Measurements from ENCODE around the gene IL4.

Gene IL4

GRCh38 chr5:132648355-132648754 is 25.4 kb upstream of the IL4 start:
- no peak for TF ChIP-seq ZNF274 (IDR thresholded peaks at IDR 0.05; ENCODE audit: low read depth, low read length)

DNA sequence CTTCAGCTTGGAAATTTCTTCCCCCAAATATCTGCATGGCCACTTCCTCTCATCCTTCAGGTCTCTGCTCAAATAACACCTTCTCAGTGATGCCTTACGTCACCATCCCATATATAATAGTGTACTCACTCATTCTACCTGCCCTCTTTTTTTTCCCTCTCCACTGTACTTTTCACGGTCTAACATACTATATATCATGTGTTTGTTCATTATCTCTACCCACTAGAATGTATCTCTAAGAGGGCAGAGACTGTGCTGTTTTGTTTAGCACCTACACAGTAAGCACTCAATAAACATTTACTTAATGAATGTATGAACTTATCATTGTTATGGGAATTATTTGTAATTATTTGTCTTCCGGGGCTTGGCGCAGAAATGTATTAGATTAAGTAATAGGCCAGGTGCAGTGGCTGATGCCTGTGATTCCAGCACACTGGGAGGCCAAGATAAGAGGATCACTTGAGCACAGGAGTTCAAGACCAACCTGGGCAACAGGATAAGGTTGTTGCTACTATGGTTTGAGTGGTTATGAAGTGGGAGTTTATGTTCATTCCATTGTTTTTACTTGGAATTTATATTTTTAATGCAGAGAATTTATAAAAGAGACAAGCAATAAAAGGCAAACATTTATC is 21.8 kb upstream of the IL4 start:
- TF ChIP-seq ZNF274 (IDR thresholded peaks at IDR 0.05; ENCODE audit: low read depth, low read length), result no peak

More at GRCh38 chr5:132648355-132648754, 25.4 kb upstream of the IL4 start:
- H3K4me3 ChIP-seq (ENCODE audit: low read length), result no peak overlapping the region

DNA sequence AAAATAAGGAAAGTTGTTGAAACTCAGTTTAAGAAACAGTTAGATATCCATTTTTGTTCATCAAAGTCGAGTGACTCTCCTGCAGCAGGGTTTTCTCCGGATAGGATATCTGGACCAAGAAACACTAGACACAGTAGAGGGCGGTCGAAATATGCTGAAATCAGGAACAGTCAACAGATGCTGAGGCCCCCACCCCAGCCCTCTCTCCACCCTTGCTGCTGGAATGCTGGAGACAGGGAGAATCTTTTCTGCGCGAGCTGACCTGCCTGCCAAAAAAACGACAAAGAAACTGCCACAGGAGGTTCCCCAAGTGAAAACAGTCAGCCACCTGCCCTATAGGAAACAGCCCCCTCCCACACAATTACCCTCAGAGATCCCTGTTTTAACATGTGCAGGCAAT is 20.1 kb upstream of the IL4 start:
- no peak for TF ChIP-seq ZNF274 (IDR thresholded peaks at IDR 0.05; ENCODE audit: low read depth, low read length)
- H3K4me3 ChIP-seq (ENCODE audit: low read length), result no peak overlapping the region

More for the DNA sequence above, 21.8 kb upstream of the IL4 start:
- H3K4me3 ChIP-seq (ENCODE audit: low read length), result no peak overlapping the region

GRCh38 chr5:132655821-132656773 is 17.7 kb upstream of the IL4 start:
- TF ChIP-seq ZNF274 (IDR thresholded peaks at IDR 0.05; ENCODE audit: low read depth, low read length), result no peak
- peak overlapping the region; percentile 15; the same call in 1 of the 2 replicates for H3K4me3 ChIP-seq (ENCODE audit: low read length)

DNA sequence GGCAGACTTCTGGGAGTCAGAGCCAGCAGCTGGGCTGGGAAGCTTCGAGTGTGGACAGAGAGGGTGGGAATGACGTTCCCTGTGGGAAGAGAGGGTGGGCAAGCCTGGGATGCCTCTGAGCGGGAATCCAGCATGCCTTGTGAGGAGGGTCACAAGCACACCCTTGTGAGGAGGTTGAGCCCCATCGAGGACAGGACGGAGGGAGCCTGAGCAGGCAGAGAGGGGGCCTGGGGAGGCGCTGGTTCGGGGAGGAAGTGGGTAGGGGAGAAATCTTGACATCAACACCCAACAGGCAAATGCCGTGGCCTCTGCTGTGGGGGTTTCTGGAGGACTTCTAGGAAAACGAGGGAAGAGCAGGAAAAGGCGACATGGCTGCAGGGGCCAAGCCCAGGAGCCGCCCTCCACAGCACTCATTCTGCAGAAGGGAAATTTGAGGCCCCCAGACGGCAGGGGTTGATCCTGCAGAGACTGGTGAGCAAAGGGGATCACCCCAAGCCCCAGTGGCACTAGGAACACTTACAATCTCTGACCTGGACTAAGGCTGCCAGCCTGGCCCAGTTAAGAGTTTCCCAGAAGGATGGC is 16.9 kb upstream of the IL4 start:
- TF ChIP-seq ZNF274 (IDR thresholded peaks at IDR 0.05; ENCODE audit: low read depth, low read length), result no peak
- no peak overlapping the region for H3K4me3 ChIP-seq (ENCODE audit: low read length)

DNA sequence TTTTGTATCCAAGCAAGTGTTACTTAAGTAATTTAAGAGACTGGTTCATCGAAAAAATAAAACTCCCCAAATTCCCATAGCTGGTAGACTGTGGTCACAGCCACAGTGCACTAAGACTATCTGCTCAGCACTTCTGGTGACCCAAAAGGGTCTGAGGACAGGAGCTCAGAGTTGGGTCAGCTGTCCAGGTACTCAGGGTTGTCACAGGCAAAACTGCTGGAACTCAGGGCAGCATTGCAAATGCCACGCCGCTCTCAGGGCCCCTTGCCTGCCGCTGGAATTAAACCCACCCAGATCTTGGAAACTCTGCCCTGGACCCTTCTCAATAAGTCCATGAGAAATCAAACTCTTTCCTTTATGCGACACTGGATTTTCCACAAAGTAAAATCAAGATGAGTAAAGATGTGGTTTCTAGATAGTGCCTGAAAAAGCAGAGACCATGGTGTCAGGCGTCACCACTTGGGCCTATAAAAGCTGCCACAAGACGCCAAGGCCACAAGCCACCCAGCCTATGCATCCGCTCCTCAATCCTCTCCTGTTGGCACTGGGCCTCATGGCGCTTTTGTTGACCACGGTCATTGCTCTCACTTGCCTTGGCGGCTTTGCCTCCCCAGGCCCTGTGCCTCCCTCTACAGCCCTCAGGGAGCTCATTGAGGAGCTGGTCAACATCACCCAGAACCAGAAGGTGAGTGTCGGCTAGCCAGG is 16.0 kb upstream of the IL4 start, which contains the start of gene IL13:
Gene IL13 (plus strand): TSS at position 498 of the 705 bp plus-strand sequence. CDS start 14 bp downstream, at position 512.
- TF ChIP-seq ZNF274 (IDR thresholded peaks at IDR 0.05; ENCODE audit: low read depth, low read length), result no peak

DNA sequence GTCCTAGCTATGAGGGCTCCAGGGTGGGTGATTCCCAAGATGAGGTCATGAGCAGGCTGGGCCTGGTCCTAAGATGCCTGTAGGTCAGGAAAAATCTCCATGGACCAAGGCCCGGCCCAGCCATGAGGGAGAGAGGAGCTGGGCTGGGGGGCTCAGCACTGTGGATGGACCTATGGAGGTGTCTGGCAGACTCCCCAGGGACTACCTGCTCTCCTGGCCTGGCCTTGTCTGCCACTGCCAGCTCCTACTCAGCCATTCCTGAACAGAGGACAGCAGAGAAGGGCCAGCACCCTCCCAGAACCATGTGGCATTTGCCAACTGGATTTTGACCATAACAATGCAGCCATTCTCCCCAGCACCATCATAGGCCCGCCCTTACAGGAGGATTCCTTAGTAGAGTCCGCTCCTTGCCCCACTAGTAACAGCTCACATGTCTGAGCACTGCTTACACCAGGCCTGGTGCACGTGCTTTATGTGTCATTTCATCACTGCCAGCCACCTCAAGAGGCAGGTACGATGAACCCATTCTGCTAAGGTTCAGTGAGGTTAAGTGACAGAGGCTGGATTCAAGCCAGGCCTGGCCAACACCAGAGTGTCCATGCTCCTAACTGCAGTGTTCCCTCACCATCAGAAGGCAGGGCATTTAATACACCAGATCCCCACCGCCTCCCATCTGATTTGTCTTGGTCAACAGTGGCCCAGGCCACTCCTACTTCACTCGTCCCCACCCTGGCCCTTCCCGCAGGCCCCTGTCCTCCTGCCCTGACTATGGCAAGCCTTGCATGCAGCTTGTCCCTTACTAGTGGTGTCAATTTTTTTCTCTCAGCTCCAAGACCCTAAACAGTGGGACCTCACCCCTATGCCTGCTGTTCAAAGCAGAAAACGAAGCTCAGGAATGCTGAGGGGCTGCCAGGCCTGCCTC is 15.1 kb upstream of the IL4 start:
- H3K4me3 ChIP-seq (ENCODE audit: low read length), result no peak overlapping the region
- TF ChIP-seq ZNF274 (IDR thresholded peaks at IDR 0.05; ENCODE audit: low read depth, low read length), result no peak

More for the DNA sequence above, 16.0 kb upstream of the IL4 start, which contains the start of gene IL13:
- no peak within 1 kb of the TSS for H3K4me3 ChIP-seq (ENCODE audit: low read length)

- H3K4me3 ChIP-seq (ENCODE audit: low read length), result no peak overlapping the region
- TF ChIP-seq ZNF274 (IDR thresholded peaks at IDR 0.05; ENCODE audit: low read depth, low read length), result no peak
Observed at GRCh38 chr5:132659598-132660493, 13.9 kb upstream of the IL4 start.

DNA sequence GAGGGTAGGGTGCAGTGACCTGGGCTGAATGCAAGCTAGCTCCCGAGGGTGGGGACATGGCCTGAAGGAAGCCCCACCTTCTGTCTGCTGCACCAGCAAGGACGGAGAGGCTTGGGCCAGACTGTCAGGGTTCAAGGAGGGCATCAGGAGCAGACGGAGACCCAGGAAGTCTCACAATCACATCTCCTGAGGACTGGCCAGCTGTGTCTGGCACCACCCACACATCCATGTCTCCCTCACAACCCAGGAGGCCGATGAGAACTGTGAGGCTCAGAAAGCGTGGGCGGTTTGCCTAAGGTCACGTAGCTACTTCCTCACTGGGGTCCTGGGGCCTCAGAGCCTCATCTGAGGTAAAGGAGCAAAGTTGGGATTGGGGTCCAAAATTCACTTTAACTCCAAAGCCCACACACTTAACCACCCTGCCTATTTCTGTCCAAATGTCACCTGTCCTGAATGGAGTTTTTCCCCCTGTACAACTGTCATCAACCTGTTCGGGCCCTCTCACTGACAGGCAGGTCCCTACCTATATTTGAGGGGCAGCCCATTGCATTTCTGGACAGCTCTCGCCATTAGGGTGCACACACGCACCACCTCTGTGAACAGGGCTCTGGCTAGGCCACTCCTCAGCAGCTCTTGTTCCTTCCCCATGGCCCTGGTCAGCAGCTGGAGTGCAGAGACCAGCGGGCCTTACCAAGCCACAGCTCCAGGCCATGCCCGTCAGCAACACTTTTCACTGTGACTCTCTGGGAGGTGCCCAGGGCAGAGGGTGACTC is 12.4 kb upstream of the IL4 start:
- no peak for TF ChIP-seq ZNF274 (IDR thresholded peaks at IDR 0.05; ENCODE audit: low read depth, low read length)
- no peak overlapping the region for H3K4me3 ChIP-seq (ENCODE audit: low read length)

GRCh38 chr5:132662004-132662401 is 11.8 kb upstream of the IL4 start:
- no peak overlapping the region for H3K4me3 ChIP-seq (ENCODE audit: low read length)
- TF ChIP-seq ZNF274 (IDR thresholded peaks at IDR 0.05; ENCODE audit: low read depth, low read length), result no peak
